PFSK-1 (cell line): ENCODE measurements around the gene AQP12B.

Source experiments
- FOXP2 ChIP-seq: optimal IDR thresholded peaks from 2 replicates; pipeline ENCODE3; 2011; ENCODE audit warnings: borderline replicate concordance, control low read depth, inconsistent platforms; ENCODE audit not compliant: insufficient read depth; ENCODE audit errors: extremely low read length, extremely low read depth
- POLR2AphosphoS5 ChIP-seq: IDR thresholded peaks from 2 replicates; pipeline ENCODE4 v1.6.1; 2012; ENCODE audit warnings: low read depth, mild to moderate bottlenecking, control low read depth, low read length, moderate library complexity
- SIN3A ChIP-seq: IDR thresholded peaks from 2 replicates; pipeline ENCODE4 v1.6.1; 2012; ENCODE audit warnings: mild to moderate bottlenecking, low read length, moderate library complexity, borderline replicate concordance; ENCODE audit not compliant: insufficient read depth
- TAF1 ChIP-seq: IDR thresholded peaks from 2 replicates; pipeline ENCODE4 v1.6.1; 2012; ENCODE audit warnings: low read length, control low read depth, borderline replicate concordance; ENCODE audit not compliant: insufficient read depth
- TF ChIP-seq, protein P1 (sequence below), 2 experiments: IDR thresholded peaks; 2 replicates each; pipeline versions ENCODE4 v1.6.1 to v1.8.0; 2011 to 2012; ENCODE audit warnings: low read depth in 2 of 2, low read length in 2 of 2, control low read depth in 1 of 2, inconsistent platforms in 1 of 2, mild to moderate bottlenecking in 1 of 2, moderate library complexity in 1 of 2; ENCODE audit not compliant: insufficient read depth in 1 of 2

Gene AQP12B

DNA sequence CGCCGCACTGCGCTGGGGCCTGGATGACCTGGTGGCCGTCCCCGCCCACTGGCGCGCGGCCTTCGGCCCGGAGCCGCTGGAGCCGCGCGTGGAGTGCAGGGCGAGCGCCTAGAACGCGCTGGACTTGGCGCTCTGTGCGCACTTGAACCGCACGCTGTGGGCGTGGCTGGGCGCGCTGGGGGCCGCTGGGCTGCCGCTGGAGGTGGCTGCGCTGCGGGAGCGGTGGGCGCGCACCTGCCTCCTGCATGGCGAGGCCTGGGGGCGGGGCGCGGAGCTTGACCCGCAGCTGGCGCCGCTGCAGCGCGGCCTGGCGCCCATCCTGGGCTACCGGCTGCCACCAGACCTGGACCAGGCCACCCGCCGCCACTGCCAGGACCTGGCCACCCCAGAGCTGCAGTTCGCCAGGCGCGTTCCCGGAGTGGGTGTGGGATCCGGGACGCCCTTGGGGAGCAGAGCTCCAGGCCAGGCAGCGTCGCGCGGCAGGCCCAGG lies 9.9 kb downstream of the AQP12B start:
- TF ChIP-seq TAF1 (no peak), SIN3A (no peak)

GRCh38 chr2:240672076-240672700 lies 10.5 kb downstream of the AQP12B start:
- TF ChIP-seq TAF1 (no peak), FOXP2 (no peak), POLR2AphosphoS5 (no peak), SIN3A (no peak)
- TF ChIP-seq, protein P1, sequence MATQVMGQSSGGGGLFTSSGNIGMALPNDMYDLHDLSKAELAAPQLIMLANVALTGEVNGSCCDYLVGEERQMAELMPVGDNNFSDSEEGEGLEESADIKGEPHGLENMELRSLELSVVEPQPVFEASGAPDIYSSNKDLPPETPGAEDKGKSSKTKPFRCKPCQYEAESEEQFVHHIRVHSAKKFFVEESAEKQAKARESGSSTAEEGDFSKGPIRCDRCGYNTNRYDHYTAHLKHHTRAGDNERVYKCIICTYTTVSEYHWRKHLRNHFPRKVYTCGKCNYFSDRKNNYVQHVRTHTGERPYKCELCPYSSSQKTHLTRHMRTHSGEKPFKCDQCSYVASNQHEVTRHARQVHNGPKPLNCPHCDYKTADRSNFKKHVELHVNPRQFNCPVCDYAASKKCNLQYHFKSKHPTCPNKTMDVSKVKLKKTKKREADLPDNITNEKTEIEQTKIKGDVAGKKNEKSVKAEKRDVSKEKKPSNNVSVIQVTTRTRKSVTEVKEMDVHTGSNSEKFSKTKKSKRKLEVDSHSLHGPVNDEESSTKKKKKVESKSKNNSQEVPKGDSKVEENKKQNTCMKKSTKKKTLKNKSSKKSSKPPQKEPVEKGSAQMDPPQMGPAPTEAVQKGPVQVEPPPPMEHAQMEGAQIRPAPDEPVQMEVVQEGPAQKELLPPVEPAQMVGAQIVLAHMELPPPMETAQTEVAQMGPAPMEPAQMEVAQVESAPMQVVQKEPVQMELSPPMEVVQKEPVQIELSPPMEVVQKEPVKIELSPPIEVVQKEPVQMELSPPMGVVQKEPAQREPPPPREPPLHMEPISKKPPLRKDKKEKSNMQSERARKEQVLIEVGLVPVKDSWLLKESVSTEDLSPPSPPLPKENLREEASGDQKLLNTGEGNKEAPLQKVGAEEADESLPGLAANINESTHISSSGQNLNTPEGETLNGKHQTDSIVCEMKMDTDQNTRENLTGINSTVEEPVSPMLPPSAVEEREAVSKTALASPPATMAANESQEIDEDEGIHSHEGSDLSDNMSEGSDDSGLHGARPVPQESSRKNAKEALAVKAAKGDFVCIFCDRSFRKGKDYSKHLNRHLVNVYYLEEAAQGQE (IDR thresholded peaks at IDR 0.05; ENCODE audit: insufficient read depth in 1 of 2, low read depth in 2 of 2, low read length in 2 of 2): no peak

GRCh38 chr2:240670950-240671349 lies 11.7 kb downstream of the AQP12B start:
- TF ChIP-seq POLR2AphosphoS5 (no peak), TAF1 (no peak), SIN3A (no peak), FOXP2 (no peak)
- TF ChIP-seq, protein P1 (IDR thresholded peaks at IDR 0.05; ENCODE audit: insufficient read depth in 1 of 2, low read depth in 2 of 2, low read length in 2 of 2): no peak

- TF ChIP-seq POLR2AphosphoS5 (no peak), FOXP2 (no peak), TAF1 (no peak), SIN3A (no peak)
- TF ChIP-seq, protein P1 (IDR thresholded peaks at IDR 0.05; ENCODE audit: insufficient read depth in 1 of 2, low read depth in 2 of 2, low read length in 2 of 2): no peak
Observed at GRCh38 chr2:240670402-240670801, 12.3 kb downstream of the AQP12B start.

DNA sequence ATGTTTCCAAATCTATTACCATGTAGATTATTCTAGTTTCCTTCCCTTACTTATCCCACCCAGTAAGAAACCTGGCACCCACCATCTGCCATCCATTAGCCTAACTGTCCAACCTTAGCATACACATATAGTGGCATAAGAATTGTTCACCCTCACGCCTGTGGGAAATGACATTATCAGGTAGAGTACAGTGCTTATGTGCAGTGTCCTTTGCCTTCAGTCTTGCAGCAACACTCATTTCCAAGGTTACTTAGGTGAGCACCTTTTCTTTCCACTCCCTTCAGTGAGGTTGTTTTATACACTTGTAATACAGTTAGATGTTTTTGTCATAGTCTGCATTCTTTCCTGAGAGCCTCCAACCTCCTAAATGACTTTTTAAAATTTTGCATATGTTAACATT lies 18.1 kb downstream of the AQP12B start:
- no peak for TF ChIP-seq FOXP2

DNA sequence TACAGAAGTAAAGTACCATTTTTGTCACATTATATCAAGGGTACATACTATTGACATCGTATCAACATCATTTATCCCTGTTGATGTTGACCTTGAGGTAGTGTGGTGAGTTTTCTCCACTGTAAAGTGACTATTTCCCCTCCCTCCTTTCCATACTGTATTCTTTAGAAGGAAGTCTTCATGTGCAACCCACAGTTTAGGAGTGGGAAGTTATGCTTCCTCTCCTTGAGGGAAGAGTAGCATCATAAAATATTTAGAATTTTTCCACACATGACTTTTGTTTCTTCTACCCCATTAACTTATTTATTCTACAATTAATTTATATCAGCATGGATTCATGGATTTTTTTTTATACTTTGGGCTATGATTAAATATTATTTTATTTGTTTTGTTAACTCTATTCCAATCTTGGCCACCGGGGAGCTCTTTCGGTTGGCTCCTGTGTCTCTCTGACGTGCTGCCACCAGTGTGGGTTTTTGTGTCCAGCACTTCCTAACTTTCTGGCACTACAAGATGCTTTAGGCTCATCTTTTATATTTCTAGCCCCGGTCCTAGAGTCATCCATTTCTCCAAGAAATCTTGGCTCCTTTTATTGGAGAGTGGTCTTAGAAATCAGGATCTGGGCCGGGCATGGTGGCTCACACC lies 19.0 kb downstream of the AQP12B start:
- no peak for TF ChIP-seq SIN3A
- no peak for TF ChIP-seq FOXP2
- TF ChIP-seq TAF1: no peak
- TF ChIP-seq, protein P1 (IDR thresholded peaks at IDR 0.05; ENCODE audit: insufficient read depth in 1 of 2, low read depth in 2 of 2, low read length in 2 of 2): no peak
- no peak for TF ChIP-seq POLR2AphosphoS5
